Panc1 (cell line): Measurements from ENCODE around the gene HPS5. TPM values are rescaled to one million over a fixed set of nuclear protein-coding genes. Genes with fewer than 3 reads are reported as not detected.

Source experiments
- ATAC-seq: fragments of 200-7000 bp; cut with Tn5 transposase; 2 replicates; pipeline ENCODE4 v1.9.1; 2020; ENCODE audit warnings: mild to moderate bottlenecking, moderate library complexity
- BruUV-seq: library from RNA; stranded (reverse); fragments of 400-500 nt; replicated peaks from 2 replicates; lab custom pipeline; 2021; lab: Mats Ljungman, UMichigan
- CTCF ChIA-PET: fragments of 300-600 bp; sonication (Branson Sonifier 250); formaldehyde crosslinking; loops from one replicate; lab custom pipeline; 2022; ENCODE audit warnings: antibody characterized with exemption; lab: Charles Lee
- POLR2A ChIA-PET: fragments of 300-600 bp; sonication (Branson Sonifier 250); formaldehyde crosslinking; loops from one replicate; lab custom pipeline; 2022; ENCODE audit warnings: antibody characterized with exemption; lab: Charles Lee
- DNase-seq: peaks from one replicate; pipeline ENCODE4 v3.0.0-alpha.2; 2010; ENCODE audit warnings: low read depth, low spot score
- H3K27ac ChIP-seq: 2 replicates; pipeline ENCODE4 v1.5.1; 2011; ENCODE audit warnings: mild to moderate bottlenecking, low read length, inconsistent platforms
- H3K27me3 ChIP-seq: fragments of 200-500 bp; sonication (Bioruptor generic); 2 replicates; pipeline ENCODE4 v1.6.0; 2014; ENCODE audit warnings: low read length, inconsistent platforms; ENCODE audit not compliant: control insufficient read depth, insufficient read depth
- H3K36me3 ChIP-seq: fragments of 200-500 bp; sonication (Bioruptor generic); 2 replicates; pipeline ENCODE4 v1.5.1; 2014; ENCODE audit warnings: inconsistent platforms, mild to moderate bottlenecking, low read length, moderate library complexity; ENCODE audit not compliant: control insufficient read depth, insufficient read depth
- H3K4me1 ChIP-seq: 2 replicates; pipeline ENCODE4 v1.5.1; 2011; ENCODE audit warnings: inconsistent platforms, mild to moderate bottlenecking, low read length, moderate library complexity; ENCODE audit not compliant: control insufficient read depth, insufficient read depth
- H3K4me3 ChIP-seq, 2 experiments: 2 replicates each; pipeline ENCODE4 v1.5.1; 2011 to 2012; ENCODE audit warnings: low read depth in 2 of 2, low read length in 2 of 2, mild to moderate bottlenecking in 2 of 2, inconsistent platforms in 1 of 2, moderate library complexity in 1 of 2
- H3K9me3 ChIP-seq: fragments of 200-500 bp; sonication (Bioruptor generic); 2 replicates; pipeline ENCODE4 v1.5.1; 2014; ENCODE audit warnings: low read depth, mild to moderate bottlenecking, inconsistent platforms, low read length, moderate library complexity; ENCODE audit not compliant: control insufficient read depth, insufficient read depth
- POLR2AphosphoS5 ChIP-seq: IDR thresholded peaks from 2 replicates; pipeline ENCODE4 v1.6.1; 2012; ENCODE audit warnings: mild to moderate bottlenecking, low read depth, low read length, moderate library complexity
- SIN3A ChIP-seq: IDR thresholded peaks from 2 replicates; pipeline ENCODE4 v1.6.1; 2012; ENCODE audit warnings: low read depth, mild to moderate bottlenecking, low read length, moderate library complexity, borderline replicate concordance; ENCODE audit not compliant: insufficient read depth
- TCF7L2 ChIP-seq: IDR thresholded peaks from 2 replicates; pipeline ENCODE4 v1.6.1; 2011; ENCODE audit warnings: mild to moderate bottlenecking, low read depth, low read length, inconsistent platforms
- in situ Hi-C: cut with HindIII; loops from 2 replicates; pipeline ENCODE4 v1.10.0; 2016; ENCODE audit warnings: low sequenced_read_pairs, low pct_unique_long_range_greater_than_20kb
- intact Hi-C: fragments of 100-400 bp; cut with micrococcal nuclease; formaldehyde crosslinking; loops from one replicate; pipeline ENCODE4 v1.10.0; 2022; ENCODE audit not compliant: unreplicated experiment
- total RNA-seq: library from RNA; stranded (reverse); gene quantifications from one replicate; pipeline ENCODE4 v1.2.1, GENCODE V29; 2021; ENCODE audit not compliant: unreplicated experiment
- TF ChIP-seq, protein P1 (sequence below), 2 experiments: IDR thresholded peaks; 2 replicates each; pipeline ENCODE4 v1.6.1; 2011 to 2012; ENCODE audit warnings: low read depth in 2 of 2, control low read depth in 1 of 2, low read length in 1 of 2, mild to moderate bottlenecking in 1 of 2, moderate library complexity in 1 of 2; ENCODE audit not compliant: insufficient read depth in 1 of 2
- TF ChIP-seq, protein P2 (sequence below): fragments of 450-650 bp; IDR thresholded peaks from 2 replicates; pipeline ENCODE4 v1.5.1; 2017; ENCODE audit warnings: mild to moderate bottlenecking

The HPS5 gene
- total RNA-seq, 1 experiment from 2014 or later = 27.7 TPM

DNA sequence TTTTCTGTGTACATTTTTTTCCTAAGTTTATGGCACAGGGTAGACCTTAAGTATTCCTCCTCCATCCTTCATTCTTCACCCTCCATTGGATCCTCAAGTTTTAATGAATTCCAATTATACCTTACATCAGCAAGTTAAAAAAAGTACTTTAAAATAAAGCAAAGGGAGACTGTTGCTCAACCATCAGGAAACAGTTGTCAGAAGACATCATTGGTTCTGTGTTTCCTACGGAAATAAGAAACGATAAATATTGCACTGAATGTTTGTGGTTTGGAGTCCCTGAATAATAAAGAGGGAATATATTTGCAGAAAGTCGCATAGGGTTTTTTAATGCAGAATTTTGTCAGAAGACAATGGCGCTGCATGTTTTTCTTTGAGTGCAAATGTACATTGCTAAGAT lies 44.3 kb upstream of the HPS5 start:
- Histone ChIP-seq H3K27me3 (no peaks in the 10 kb centered on the region), H3K36me3 (peaks cover 32% of the 10 kb centered on the region; the same call in 1 of the 2 replicates), H3K27ac (no peak overlapping the region), H3K4me3 (no peak overlapping the region), H3K4me1 (no peaks in the 10 kb centered on the region), H3K9me3 (no peaks in the 10 kb centered on the region)
- ChIA-PET POLR2A (no interaction called here), CTCF (no interaction called here)
- TF ChIP-seq TCF7L2 (no peak), SIN3A (no peak), POLR2AphosphoS5 (no peak)
- TF ChIP-seq, protein P1, sequence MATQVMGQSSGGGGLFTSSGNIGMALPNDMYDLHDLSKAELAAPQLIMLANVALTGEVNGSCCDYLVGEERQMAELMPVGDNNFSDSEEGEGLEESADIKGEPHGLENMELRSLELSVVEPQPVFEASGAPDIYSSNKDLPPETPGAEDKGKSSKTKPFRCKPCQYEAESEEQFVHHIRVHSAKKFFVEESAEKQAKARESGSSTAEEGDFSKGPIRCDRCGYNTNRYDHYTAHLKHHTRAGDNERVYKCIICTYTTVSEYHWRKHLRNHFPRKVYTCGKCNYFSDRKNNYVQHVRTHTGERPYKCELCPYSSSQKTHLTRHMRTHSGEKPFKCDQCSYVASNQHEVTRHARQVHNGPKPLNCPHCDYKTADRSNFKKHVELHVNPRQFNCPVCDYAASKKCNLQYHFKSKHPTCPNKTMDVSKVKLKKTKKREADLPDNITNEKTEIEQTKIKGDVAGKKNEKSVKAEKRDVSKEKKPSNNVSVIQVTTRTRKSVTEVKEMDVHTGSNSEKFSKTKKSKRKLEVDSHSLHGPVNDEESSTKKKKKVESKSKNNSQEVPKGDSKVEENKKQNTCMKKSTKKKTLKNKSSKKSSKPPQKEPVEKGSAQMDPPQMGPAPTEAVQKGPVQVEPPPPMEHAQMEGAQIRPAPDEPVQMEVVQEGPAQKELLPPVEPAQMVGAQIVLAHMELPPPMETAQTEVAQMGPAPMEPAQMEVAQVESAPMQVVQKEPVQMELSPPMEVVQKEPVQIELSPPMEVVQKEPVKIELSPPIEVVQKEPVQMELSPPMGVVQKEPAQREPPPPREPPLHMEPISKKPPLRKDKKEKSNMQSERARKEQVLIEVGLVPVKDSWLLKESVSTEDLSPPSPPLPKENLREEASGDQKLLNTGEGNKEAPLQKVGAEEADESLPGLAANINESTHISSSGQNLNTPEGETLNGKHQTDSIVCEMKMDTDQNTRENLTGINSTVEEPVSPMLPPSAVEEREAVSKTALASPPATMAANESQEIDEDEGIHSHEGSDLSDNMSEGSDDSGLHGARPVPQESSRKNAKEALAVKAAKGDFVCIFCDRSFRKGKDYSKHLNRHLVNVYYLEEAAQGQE (IDR thresholded peaks at IDR 0.05; ENCODE audit: insufficient read depth in 1 of 2, low read depth in 2 of 2, low read length in 1 of 2) = no peak
- TF ChIP-seq, protein P2, sequence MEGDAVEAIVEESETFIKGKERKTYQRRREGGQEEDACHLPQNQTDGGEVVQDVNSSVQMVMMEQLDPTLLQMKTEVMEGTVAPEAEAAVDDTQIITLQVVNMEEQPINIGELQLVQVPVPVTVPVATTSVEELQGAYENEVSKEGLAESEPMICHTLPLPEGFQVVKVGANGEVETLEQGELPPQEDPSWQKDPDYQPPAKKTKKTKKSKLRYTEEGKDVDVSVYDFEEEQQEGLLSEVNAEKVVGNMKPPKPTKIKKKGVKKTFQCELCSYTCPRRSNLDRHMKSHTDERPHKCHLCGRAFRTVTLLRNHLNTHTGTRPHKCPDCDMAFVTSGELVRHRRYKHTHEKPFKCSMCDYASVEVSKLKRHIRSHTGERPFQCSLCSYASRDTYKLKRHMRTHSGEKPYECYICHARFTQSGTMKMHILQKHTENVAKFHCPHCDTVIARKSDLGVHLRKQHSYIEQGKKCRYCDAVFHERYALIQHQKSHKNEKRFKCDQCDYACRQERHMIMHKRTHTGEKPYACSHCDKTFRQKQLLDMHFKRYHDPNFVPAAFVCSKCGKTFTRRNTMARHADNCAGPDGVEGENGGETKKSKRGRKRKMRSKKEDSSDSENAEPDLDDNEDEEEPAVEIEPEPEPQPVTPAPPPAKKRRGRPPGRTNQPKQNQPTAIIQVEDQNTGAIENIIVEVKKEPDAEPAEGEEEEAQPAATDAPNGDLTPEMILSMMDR = no peak
- no peak for ATAC-seq
- BruUV-seq = no TSS peak
- in situ Hi-C loops = no loop called here
- no peak for DNase-seq
- intact Hi-C loops = no loop called here

DNA sequence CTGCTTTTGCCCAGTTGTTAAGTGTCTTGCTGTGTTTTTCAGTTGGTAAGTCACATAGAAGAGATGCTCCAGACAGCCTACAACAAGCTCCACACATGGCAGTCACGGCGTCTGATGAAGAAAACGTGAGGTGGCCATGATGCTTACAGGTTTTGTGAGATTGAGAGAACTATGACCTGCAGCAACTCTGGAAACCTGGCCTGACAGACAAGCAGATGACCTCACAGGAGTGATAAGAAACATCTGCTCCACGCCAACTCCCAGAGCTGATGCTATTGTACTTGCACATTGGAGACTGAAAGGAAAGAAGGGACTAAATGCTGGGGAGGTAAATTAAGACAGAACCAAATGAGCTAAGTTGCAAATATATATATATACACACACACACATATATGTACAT lies 43.8 kb upstream of the HPS5 start:
- no peak overlapping the region for H3K27ac ChIP-seq
- DNase-seq (no peak), ATAC-seq (no peak)
- peaks cover 36% of the 10 kb centered on the region; the same call in 1 of the 2 replicates for H3K36me3 ChIP-seq
- intact Hi-C loops = no loop called here
- ChIA-PET POLR2A (no interaction called here), CTCF (no interaction called here)
- H3K4me1 ChIP-seq = no peaks in the 10 kb centered on the region
- H3K27me3 ChIP-seq = no peaks in the 10 kb centered on the region
- in situ Hi-C loops = no loop called here
- H3K9me3 ChIP-seq = no peaks in the 10 kb centered on the region
- H3K4me3 ChIP-seq = no peak overlapping the region
- TF ChIP-seq, protein P1 (IDR thresholded peaks at IDR 0.05; ENCODE audit: insufficient read depth in 1 of 2, low read depth in 2 of 2, low read length in 1 of 2) = no peak
- TF ChIP-seq POLR2AphosphoS5 = no peak
- no peak for TF ChIP-seq SIN3A
- TF ChIP-seq, protein P2 = no peak
- TF ChIP-seq TCF7L2 = no peak
- no TSS peak for BruUV-seq
